ENCODE data around the gene EGR2. TPM values are rescaled to one million over a fixed set of nuclear protein-coding genes. Genes with fewer than 3 reads are reported as not detected.
"Not testable (repeated sequence)": the region's sequence is repeated elsewhere in the genome, so short reads cannot be mapped to it uniquely, and the experiment has no call there.

Gene EGR2
- total RNA-seq, 1 donor from 2014 or later: 5.7 TPM

- intact Hi-C loops (cut with micrococcal nuclease): loop anchor here (1.0 to 2.0 kb wide), 4 partner anchors 12 to 329 kb away; partner anchors contain the start of genes EGR2 and NRBF2
Observed at GRCh38 chr10:62803724-62804355, 12.3 kb downstream of the EGR2 start.

GRCh38 chr10:62801871-62802270, 14.3 kb downstream of the EGR2 start:
- intact Hi-C loops (cut with micrococcal nuclease): no loop called here

GRCh38 chr10:62796896-62797295, 19.3 kb downstream of the EGR2 start:
- intact Hi-C loops (cut with micrococcal nuclease): no loop called here

GRCh38 chr10:62795762-62796161, 20.4 kb downstream of the EGR2 start:
- intact Hi-C loops (cut with micrococcal nuclease): no loop called here

GRCh38 chr10:62795100-62795499, 21.1 kb downstream of the EGR2 start:
- intact Hi-C loops (cut with micrococcal nuclease): no loop called here

- intact Hi-C loops (cut with micrococcal nuclease): no loop called here
Observed at GRCh38 chr10:62794306-62794705, 21.9 kb downstream of the EGR2 start.

GRCh38 chr10:62792261-62792660, 23.9 kb downstream of the EGR2 start:
- intact Hi-C loops (cut with micrococcal nuclease): no loop called here

- intact Hi-C loops (cut with micrococcal nuclease): no loop called here
Observed at GRCh38 chr10:62790571-62790970, 25.6 kb downstream of the EGR2 start.

- intact Hi-C loops (cut with micrococcal nuclease): no loop called here
Observed at GRCh38 chr10:62790019-62790555, 26.1 kb downstream of the EGR2 start.

- intact Hi-C loops (cut with micrococcal nuclease): no loop called here
Observed at GRCh38 chr10:62788861-62789467, 27.2 kb downstream of the EGR2 start.

GRCh38 chr10:62788285-62788684, 27.9 kb downstream of the EGR2 start:
- intact Hi-C loops (cut with micrococcal nuclease): not testable (repeated sequence)

- intact Hi-C loops (cut with micrococcal nuclease): not testable (repeated sequence)
Observed at GRCh38 chr10:62784537-62784936, 31.6 kb downstream of the EGR2 start.

GRCh38 chr10:62779487-62780248, 36.5 kb downstream of the EGR2 start:
- intact Hi-C loops (cut with micrococcal nuclease): loop anchor here (2.0 kb wide), 1 partner anchor 47 kb away; no protein-coding TSS in a partner anchor

- intact Hi-C loops (cut with micrococcal nuclease): loop anchor here (2.0 kb wide), 1 partner anchor 45 kb away; no protein-coding TSS in a partner anchor
Observed at GRCh38 chr10:62778125-62778524, 38.0 kb downstream of the EGR2 start.

GRCh38 chr10:62772186-62772974, 43.8 kb downstream of the EGR2 start:
- intact Hi-C loops (cut with micrococcal nuclease): no loop called here

- intact Hi-C loops (cut with micrococcal nuclease): no loop called here
Observed at GRCh38 chr10:62769574-62770242, 46.5 kb downstream of the EGR2 start.

GRCh38 chr10:62766386-62766785, 49.8 kb downstream of the EGR2 start:
- intact Hi-C loops (cut with micrococcal nuclease): no loop called here

GRCh38 chr10:62765726-62766125, 50.4 kb downstream of the EGR2 start:
- intact Hi-C loops (cut with micrococcal nuclease): no loop called here

GRCh38 chr10:62764011-62764410, 52.2 kb downstream of the EGR2 start:
- intact Hi-C loops (cut with micrococcal nuclease): no loop called here

GRCh38 chr10:62763155-62763554, 53.0 kb downstream of the EGR2 start:
- intact Hi-C loops (cut with micrococcal nuclease): no loop called here
